Left lobe of liver (tissue), 2 donors: ENCODE measurements around the gene CCNG1. TPM values are rescaled to one million over a fixed set of nuclear protein-coding genes. Genes with fewer than 3 reads are reported as not detected.
"Not testable (repeated sequence)": the region's sequence is repeated elsewhere in the genome, so short reads cannot be mapped to it uniquely, and the experiment has no call there.

Experiments
- ATAC-seq: fragments of 200-7000 bp; cut with Tn5 transposase; one replicate; pipeline ENCODE4 v1.9.1; 2020; ENCODE audit warnings: mild to moderate bottlenecking, moderate library complexity
- DNase-seq: peaks from one replicate; pipeline ENCODE4 v3.0.0-alpha.2; 2020; ENCODE audit warnings: low spot score
- total RNA-seq: library from RNA; stranded (reverse); gene quantifications from one replicate; pipeline ENCODE4 v1.2.1, GENCODE V29; 2021
- donor health status: DM: no; HTN: no; CAD: no; lungs with moderate emphysema.
- donor health status: DM: no; HTN: yes; CAD: no.

CCNG1 gene
- total RNA-seq, 1 donor from 2014 or later, result 89.5 TPM

DNA sequence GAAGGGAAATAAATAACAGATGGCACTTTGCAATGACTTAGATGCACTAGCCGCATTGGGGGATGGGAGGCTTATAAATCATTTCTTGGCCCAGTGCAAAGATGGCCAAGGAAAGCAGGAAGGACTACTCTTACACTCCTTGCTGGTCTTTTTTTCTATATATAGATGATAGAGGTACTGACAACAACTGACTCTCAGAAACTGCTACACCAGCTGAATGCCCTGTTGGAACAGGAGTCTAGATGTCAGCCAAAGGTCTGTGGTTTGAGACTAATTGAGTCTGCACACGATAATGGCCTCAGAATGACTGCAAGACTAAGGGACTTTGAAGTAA, 1.7 kb downstream of the CCNG1 start:
- ATAC-seq (peak; percentile 21), DNase-seq (no peak)

DNA sequence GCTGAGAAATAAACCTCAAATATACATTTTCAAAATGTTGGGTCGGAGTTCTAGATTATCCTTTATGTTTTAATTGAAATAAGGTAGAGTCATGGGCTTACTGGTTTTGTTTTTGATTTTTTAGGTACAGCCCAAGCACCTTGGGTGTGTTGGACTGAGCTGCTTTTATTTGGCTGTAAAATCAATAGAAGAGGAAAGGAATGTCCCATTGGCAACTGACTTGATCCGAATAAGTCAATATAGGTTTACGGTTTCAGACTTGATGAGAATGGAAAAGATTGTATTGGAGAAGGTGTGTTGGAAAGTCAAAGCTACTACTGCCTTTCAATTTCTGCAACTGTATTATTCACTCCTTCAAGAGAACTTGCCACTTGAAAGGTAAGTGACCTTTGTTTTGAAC, 3.6 kb downstream of the CCNG1 start:
- ATAC-seq, result no peak

DNA sequence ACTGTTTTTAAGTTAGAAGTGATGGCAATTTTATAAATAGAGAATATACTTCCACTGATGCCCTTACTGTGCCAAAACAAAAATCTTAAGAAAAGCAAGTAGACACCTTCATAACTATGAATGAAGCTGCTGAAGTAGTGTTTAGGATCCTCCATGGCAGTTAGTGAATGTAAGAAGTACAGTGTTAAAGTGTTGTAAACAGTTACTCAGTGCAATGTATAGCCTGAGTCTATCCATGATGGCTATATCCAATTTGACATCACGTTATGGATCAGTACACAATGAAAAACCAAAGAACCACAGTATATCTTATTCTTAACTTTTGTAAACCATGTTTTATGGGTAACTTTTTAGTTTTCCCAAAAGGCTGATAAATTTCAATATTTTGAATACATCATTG, 7.1 kb downstream of the CCNG1 start:
- ATAC-seq, result no peak
- DNase-seq, result no peak

More for the DNA sequence above, 3.6 kb downstream of the CCNG1 start:
- DNase-seq, result no peak

DNA sequence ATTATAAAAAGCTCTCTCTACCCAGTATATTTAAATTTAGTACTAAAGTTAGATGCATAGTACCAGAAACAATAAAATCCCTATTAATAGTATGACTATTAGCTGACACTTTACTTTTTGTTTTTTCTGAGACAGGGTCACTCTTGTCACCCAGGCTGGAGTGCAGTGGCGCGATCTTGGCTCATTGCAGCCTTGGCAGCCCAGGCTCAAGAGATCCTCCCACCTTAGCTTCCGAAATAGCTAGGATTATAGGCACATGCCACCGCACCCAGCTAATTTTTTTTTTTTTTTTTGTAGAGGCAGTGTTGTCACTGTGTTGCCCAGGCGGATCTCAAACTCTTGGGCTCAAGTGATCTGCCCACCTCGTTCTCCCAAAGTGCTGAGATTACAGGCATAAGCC, 8.0 kb downstream of the CCNG1 start:
- ATAC-seq (peak; percentile 15), DNase-seq (no peak)

DNA sequence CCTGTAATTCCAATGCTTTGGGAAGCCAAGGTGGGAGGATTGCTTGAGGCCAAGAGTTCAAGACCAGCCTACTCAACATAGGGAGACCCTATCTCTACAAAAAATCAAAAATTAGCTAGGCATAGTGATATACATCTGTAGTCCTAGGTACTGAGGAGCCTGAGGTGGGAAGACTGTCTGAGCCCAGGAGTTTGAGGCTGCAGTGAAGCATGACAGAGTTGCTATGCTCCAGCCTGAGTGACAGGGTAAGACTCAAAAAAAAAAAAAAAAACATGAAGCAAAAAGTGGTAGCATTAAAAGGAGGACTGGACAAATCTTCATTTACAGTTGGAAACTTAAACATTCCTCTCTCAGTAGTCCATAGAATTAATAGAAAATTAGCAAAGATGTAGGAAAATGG, 9.8 kb downstream of the CCNG1 start:
- no peak for ATAC-seq
- DNase-seq, result no peak

DNA sequence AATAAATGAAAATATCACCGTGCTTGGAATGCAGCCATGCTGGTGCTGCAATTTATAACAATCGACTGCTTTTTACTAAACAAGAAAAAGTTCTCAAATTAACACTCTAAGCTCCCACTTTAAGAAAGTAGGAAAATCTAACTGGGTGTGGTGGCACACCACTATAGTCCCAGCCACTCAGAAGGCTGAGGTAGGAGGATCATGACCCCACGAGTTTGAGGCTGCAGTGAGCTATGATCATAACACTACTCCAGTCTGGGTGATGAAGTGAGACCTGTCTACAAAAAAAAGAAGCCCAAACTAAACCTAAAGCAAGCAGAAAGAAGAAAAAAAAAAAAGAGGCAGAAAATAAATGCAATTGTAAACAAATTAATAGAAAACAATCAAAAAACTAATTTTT, 10.5 kb downstream of the CCNG1 start:
- DNase-seq (no peak), ATAC-seq (no peak)

DNA sequence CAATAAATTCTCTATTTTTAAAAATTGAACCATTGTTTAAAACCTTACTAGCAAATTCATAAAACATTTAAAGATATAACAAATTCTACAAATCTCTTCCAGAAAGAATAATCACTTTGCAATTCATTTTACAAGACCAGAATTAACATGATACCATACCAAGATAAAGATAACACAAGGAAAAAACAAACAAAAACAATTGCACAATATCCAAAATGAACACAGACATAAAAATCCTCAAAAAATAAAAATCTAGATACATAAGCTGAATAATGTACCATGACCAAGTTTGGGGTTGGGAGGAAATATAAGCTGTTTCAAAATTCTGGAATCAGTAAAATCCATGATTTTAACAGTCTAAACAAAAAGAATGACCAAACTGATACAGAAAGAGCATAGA, 11.1 kb downstream of the CCNG1 start:
- DNase-seq (no peak), ATAC-seq (no peak)

DNA sequence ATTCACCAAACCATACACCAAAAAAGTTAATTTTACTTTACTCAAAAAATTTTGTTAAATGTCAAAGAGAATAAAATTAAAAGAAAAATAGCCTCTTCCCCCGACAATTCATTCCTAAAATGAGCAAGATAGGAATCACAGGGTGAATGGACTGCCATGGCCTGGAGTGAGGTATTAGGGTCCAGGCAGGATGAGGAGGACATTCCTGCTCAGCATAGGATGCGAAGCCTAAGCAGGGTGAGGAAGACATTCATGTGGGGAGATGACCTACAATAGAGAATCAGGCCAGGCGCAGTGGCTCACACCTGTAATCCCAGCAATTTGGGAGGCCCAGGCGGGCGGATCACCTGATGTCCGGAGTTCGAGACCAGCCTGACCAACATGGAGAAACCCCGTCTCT, 14.1 kb downstream of the CCNG1 start:
- ATAC-seq (no peak), DNase-seq (no peak)

DNA sequence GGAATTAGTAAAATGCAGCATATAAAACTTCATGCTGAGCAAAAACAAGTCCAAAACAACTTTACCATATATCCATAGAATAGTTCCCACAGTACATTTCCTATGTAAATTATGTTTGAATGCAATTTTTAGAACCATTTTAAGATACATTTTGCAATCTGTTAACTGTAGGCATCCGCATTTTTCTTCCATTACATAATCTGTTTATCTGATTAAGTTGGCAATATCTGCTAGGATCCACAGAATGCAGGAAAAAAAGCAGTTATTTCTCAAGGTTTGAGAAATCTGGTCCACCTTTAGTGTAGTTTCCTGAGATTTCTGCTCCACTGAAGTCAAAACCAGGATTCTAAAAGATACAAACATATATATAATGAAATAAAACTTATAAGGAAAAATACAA, 16.3 kb downstream of the CCNG1 start:
- ATAC-seq, result no peak
- DNase-seq, result no peak

DNA sequence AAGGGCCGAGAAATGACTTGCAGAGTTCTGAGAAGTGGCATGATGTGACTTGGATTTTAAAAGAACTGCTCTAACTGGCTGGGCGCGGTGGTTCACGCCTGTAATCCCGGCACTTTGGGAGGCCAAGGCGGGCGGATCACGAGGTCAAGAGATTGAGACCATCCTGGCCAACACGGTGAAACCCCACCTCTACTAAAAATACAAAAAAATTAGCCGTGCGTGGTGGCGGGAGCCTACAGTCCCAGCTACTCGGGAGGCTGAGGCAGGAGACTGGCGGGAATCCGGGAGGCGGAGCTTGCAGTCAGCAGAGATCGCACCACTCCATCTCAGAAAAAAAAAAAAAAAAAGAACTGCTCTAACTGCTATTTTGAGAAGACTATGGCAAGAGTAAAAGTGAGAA, 18.0 kb downstream of the CCNG1 start:
- not testable (repeated sequence) for ATAC-seq, DNase-seq

DNA sequence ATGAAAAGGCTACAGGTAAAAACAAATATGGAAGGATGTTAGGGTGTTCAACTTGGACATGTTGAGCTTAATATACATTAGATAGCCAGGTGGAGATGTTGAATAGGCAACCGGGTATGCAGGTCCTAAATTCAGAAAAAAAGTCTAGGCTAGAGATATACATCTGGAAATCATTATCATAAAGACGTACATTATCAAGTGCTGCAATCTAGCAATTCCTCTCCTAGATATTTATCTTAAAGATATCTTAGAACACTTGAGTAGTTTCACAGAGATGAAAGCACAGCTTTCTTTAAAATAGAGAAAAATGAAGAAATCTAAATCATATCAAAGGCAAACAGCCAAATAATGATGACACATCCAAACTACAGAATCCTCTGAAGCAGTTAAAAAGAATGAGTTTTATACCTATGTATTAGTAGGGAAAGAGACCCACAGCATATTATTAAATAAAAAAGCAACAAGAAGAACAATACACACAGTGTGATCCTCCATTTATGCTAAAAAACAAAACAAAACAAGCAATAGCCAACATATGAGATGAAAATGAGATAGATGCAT, 18.7 kb downstream of the CCNG1 start:
- no peak for DNase-seq
- no peak for ATAC-seq

DNA sequence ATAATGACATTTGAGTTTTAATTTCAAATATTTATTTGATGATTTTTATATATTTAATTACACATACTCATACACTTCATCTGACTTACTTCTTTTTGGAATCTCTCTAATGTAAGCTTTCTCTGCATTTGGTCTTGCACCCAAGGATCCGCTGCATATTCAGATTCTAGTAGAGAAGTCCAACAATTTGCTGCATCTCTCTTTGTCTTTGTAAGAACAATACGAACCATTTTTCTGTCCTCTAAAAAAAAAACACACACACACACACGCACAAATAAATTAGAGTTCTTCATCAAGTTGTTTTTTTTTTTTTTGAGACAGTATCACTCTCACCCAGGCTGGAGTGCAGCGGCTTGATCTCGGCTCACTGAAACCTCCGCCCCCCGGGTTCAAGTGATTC, 19.4 kb downstream of the CCNG1 start:
- ATAC-seq (no peak), DNase-seq (no peak)

DNA sequence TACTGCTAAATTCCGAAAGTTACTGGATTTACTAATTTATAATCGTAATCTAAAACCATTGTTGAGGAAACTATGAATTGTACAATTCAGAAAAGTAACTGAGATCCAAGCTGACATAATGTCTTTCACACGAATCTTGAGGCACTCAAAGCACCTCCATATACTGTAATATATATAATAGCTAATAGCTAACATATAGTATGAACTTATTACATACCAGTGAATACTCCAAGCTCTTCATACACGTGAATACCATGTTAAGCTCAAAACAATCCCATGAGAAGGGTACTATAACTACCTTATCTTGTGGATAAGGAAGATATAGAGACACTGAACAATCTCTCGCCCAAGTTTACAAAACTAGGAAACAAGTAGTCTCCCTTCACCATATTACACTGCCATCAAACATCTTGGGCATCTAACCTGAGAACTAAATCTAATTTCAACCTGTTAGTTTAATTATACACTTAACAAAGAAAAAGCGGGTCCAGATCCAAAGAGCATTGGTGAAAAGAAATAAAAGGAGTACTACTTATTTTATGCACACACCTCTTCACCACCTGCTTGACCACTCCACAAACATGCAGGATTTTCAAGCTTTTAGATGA, 21.5 kb downstream of the CCNG1 start:
- ATAC-seq (no peak), DNase-seq (no peak)

DNA sequence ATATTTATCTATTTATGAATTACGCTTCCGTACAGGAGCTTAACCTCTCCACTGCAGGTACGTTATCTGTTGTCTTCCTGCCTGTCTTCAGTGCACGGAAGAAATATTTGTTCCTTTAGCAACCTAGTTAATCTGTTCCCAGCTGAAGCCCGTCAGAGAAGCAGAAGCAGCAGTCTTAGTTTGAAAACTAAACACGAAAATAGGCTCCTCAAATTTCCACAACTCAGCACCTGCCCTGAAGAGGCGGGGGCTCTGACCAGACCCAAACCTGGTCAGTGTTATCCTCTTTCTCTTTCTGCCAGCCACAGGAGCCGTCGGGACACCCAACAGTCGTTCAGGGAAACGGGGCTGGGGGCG, 22.0 kb downstream of the CCNG1 start:
- ATAC-seq (peak; percentile 24), DNase-seq (no peak)

DNA sequence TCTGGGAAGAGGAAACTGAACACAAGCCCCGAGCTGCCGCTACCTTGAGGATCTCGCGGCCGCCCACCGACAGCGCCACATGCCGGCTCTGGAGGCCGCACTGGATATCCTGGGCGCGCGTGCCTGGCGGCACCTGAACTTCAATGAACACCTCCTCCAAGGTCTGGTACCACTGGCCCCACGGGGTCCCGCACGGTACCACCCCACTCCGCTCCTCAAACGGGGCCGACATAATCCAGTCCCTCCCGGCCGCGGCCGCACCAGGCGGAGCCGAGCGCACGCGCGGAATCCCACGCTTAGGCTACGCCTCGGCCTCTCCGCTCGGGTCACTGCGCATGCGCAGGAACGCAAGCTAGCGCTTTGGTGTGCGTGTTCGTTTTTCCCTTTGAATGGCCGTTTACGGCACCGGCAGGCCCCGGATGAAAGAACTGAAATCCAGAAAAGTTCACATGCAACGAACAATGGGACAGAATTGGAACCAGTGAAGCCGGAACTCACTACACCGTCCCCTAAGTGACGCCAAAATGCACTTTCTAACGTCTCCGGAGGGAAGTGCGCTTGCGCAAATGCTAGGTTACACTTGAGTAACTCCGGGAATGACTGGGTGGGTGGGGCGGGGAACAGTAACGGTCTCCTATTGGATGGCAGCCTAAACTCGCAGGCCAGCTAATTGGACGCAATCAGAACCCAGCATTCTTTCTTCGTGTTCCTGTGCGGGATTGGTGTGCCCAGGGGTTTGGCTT, 22.6 kb downstream of the CCNG1 start, which contains the start of gene NUDCD2:
TSS of gene NUDCD2 (minus strand) at position 284 of the 743 bp plus-strand sequence. CDS start at position 232, 52 bp downstream.
- ATAC-seq (peak; percentile 87), DNase-seq (peak; percentile 95)

DNA sequence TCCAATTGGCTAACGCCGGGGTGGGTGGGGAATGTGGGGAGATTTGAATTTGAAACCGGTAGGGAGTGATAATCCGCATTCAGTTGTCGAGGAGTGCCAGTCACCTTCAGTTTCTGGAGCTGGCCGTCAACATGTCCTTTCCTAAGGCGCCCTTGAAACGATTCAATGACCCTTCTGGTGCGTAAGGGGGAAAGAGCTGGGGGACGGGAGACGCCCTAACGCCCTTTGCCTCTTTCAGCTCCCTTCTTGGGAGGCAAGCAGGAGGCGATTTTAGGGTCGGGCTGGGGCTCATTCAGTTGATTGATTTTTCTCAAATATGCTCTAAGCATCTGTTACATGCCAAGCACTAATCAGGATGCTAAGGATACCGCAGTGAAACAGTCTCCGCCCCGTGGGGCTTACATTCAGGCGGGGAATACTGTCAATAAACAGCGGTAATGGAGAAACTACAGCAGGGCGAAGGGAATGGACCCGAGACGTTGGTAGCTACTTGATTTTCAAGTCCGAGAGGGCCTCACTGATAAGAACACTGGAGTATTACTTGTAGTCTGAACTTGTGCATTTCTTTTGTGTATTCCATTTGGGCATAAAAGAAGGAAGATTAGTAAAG, 23.3 kb downstream of the CCNG1 start, which contains the start of gene HMMR:
TSS of gene HMMR (plus strand) at position 71 of the 610 bp plus-strand sequence. CDS start at position 132, 61 bp downstream.
- DNase-seq, result no peak
- ATAC-seq, result no peak

DNA sequence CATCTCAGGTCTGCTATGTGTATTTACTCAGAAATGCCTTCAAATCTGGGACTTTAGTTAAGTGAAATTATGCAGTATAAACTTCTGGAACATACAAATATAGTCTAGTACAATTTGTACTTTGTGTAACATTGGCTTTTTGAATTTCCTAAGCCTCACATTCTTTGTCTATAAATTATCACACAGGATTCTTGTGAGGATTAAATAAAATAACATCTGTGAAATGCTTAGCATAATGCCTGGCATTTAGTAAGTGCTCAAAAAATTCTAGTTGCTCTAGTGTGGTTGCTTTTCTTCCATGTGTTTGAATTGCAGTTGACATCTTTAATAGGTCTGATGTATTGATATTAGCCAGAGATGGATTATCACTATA, 25.7 kb downstream of the CCNG1 start:
- ATAC-seq, result no peak
- no peak for DNase-seq

DNA sequence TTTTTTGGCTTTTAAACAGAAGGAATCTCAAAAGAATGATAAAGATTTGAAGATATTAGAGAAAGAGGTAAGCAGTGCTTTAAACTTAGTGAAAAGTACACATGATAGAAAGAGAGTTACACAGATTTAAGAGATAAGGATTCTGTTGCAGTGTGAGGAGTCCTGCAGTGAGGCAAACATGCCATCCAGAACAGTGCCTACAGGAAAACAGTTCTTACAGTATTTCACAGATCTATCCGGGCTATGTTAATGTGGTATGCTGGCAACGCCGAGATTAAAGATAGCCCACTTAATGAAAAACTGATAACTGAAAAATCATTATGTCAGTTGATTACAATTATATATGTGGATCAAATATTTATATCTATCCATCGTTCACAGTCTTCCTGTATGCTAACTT, 30.3 kb downstream of the CCNG1 start:
- no peak for ATAC-seq
- no peak for DNase-seq

DNA sequence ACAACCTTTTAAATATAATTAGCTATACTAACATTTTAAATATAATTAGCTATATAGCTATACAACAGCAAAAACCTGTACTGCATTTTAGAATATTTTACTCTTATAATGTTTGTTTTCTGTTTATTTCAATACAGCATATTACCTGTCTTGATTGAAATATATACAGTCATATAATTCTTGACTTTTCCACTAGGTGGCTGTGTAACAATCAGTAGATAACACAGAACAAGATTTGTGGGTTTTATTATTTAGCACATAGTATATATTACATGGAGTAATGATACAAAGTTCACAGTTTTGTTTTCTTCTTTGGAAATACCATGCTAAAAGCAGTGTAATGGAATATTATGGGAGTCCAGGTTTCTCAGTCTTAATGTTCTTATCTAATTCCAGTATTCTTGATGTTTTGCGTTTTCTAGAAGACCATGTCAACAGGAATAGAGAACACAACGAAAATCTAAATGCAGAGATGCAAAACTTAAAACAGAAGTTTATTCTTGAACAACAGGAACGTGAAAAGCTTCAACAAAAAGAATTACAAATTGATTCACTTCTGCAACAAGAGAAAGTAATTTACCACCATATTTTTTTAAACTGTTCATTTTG, 36.3 kb downstream of the CCNG1 start:
- peak; percentile 86 for ATAC-seq

DNA sequence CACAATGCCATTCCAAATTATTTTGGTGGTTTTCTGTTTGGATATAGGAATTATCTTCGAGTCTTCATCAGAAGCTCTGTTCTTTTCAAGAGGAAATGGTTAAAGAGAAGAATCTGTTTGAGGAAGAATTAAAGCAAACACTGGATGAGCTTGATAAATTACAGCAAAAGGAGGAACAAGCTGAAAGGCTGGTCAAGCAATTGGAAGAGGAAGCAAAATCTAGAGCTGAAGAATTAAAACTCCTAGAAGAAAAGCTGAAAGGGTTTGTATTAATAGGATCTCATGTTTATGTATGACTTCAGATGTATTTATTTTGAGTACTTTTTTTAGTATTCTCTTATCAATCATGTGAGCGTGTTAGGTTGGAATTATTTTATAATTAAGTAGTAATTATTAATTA, 38.0 kb downstream of the CCNG1 start:
- DNase-seq (no peak), ATAC-seq (no peak)

More for the DNA sequence above, 36.3 kb downstream of the CCNG1 start:
- DNase-seq, result no peak

DNA sequence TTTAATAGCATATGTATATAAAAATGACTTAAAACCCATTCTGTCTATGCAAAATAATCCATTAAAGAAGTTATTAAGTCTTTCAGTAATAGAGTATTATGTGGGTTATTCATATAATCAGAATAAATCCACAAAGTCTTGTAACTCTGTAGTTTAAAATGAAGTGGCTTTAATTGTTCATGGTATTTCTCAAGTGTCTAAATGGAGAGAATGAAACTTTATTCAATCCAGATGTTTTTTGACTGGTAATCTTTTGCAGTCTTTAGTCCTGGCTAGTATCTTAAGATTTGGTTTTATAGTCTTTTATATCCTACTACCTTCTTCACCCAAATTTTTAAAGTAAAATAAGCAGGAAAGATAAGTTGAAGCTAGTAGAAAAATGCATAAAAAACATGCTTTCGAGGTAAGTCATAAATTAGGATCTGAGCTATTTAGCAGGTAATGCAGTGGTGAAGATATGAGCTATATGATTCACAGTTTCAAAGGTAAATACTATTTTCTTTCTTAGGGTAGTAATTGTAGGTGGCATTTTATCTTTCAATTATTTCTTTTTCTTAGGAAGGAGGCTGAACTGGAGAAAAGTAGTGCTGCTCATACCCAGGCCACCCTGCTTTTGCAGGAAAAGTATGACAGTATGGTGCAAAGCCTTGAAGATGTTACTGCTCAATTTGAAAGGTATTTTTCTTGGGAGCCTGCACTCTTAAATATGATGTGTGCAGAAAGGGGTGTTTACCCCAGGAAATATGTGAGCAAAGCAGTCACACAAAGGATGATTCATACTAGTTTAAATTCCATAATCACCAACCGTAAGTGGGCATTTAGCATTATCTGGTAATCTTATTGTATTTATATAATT, 41.0 kb downstream of the CCNG1 start:
- DNase-seq (no peak), ATAC-seq (no peak)
